GM19035 (cell line): ENCODE results near the gene FTSJ3.
A peak's percentile ranks its signal among the peaks of the same experiment; 100 is the strongest.
"Not testable (repeated sequence)": the region's sequence is repeated elsewhere in the genome, so short reads cannot be mapped to it uniquely, and the experiment has no call there.

Experiments
- ATAC-seq: cut with Tn5 transposase; IDR thresholded peaks from one replicate; pipeline ENCODE4 v1.9.1; 2021; ENCODE audit not compliant: unreplicated experiment

The FTSJ3 gene

GRCh38 chr17:63827002-63827800 is at the start of gene FTSJ3, which contains the start of gene PSMC5:
Gene FTSJ3, minus strand, starts transcription at chr17:63827663. Its CDS starts 761 bp downstream, at chr17:63826902.
Gene PSMC5, plus strand, starts transcription at chr17:63827431. Its CDS starts 60 bp downstream, at chr17:63827491.
- ATAC-seq, result peak; percentile 87

GRCh38 chr17:63874693-63875092 is 47.2 kb upstream of the FTSJ3 start:
- ATAC-seq, result not testable (repeated sequence)

GRCh38 chr17:63874061-63874626 is 46.7 kb upstream of the FTSJ3 start:
- ATAC-seq, result not testable (repeated sequence)

GRCh38 chr17:63873577-63873976 is 46.1 kb upstream of the FTSJ3 start, which contains the start of gene CSH2:
Gene CSH2, minus strand, starts transcription at chr17:63873677. Its CDS starts 63 bp downstream, at chr17:63873614.
- not testable (repeated sequence) for ATAC-seq

GRCh38 chr17:63871646-63872365 is 44.3 kb upstream of the FTSJ3 start:
- ATAC-seq, result not testable (repeated sequence)

GRCh38 chr17:63870292-63870665 is 42.8 kb upstream of the FTSJ3 start:
- not testable (repeated sequence) for ATAC-seq

GRCh38 chr17:63869491-63870291 is 42.2 kb upstream of the FTSJ3 start:
- ATAC-seq, result not testable (repeated sequence)

- not testable (repeated sequence) for ATAC-seq
Observed at GRCh38 chr17:63866625-63867024, 39.2 kb upstream of the FTSJ3 start.

- ATAC-seq, result no peak
Observed at GRCh38 chr17:63859257-63859656, 31.8 kb upstream of the FTSJ3 start.

- ATAC-seq, result not testable (repeated sequence)
Observed at GRCh38 chr17:63856425-63856824, 29.0 kb upstream of the FTSJ3 start.

- ATAC-seq, result no peak
Observed at GRCh38 chr17:63855185-63855584, 27.7 kb upstream of the FTSJ3 start.

GRCh38 chr17:63854709-63855108 is 27.2 kb upstream of the FTSJ3 start:
- no peak for ATAC-seq

- no peak for ATAC-seq
Observed at GRCh38 chr17:63853260-63853659, 25.8 kb upstream of the FTSJ3 start.

- ATAC-seq, result no peak
Observed at GRCh38 chr17:63850401-63850800, 22.9 kb upstream of the FTSJ3 start.

GRCh38 chr17:63848834-63849689 is 21.6 kb upstream of the FTSJ3 start:
- ATAC-seq, result peak; percentile 82

GRCh38 chr17:63847525-63848249 is 20.2 kb upstream of the FTSJ3 start:
- ATAC-seq, result no peak

- no peak for ATAC-seq
Observed at GRCh38 chr17:63845509-63845908, 18.0 kb upstream of the FTSJ3 start.

GRCh38 chr17:63843910-63844677 is 16.6 kb upstream of the FTSJ3 start:
- ATAC-seq, result no peak
